HCT116 (cell line): ENCODE results near the gene PGBD5. TPM values are rescaled to one million over a fixed set of nuclear protein-coding genes. Genes with fewer than 3 reads are reported as not detected.

Source experiments
- ATAC-seq: fragments of 200-7000 bp; cut with Tn5 transposase; 2 replicates; pipeline ENCODE4 v1.9.1; 2020; ENCODE audit warnings: mild to moderate bottlenecking, moderate library complexity
- BruUV-seq: library from RNA; stranded (reverse); fragments of 400-500 nt; replicated peaks from 2 replicates; lab custom pipeline; 2021; lab: Mats Ljungman, UMichigan
- CTCF ChIA-PET: fragments of 300-600 bp; sonication (Branson Sonifier 250); formaldehyde crosslinking; loops from one replicate; lab custom pipeline; 2021; ENCODE audit warnings: antibody characterized with exemption; lab: Charles Lee
- POLR2A ChIA-PET: fragments of 300-600, 350-600 bp; sonication (Branson Sonifier 250); formaldehyde crosslinking; loops from one replicate; lab custom pipeline; 2021; ENCODE audit warnings: antibody characterized with exemption; lab: Charles Lee
- RAD21 ChIA-PET, 2 experiments: fragments of 300-600 bp; sonication (Branson Sonifier 250); formaldehyde crosslinking; loops; one replicate each; lab custom pipeline; 2023; ENCODE audit warnings: low total read pairs in 2 of 2; ENCODE audit not compliant: uncharacterized antibody in 2 of 2, unreplicated experiment in 2 of 2, low non-redundant PET in 1 of 2; lab: Charles Lee
- DNase-seq: peaks from one replicate; pipeline ENCODE4 v3.0.0-alpha.2; 2010; ENCODE audit warnings: low read depth, low spot score
- H2AFZ ChIP-seq: fragments of 200-600 bp; shearing (Covaris generic), sonication (generic); 2 replicates; pipeline ENCODE4 v1.6.1; 2017; ENCODE audit warnings: low read depth, mixed run types, mixed read lengths, antibody characterized with exemption, low read length; ENCODE audit not compliant: poor library complexity, severe bottlenecking
- H3K27ac ChIP-seq: 2 replicates; pipeline ENCODE4 v1.5.1; 2012; ENCODE audit warnings: low read depth, low read length
- H3K27me3 ChIP-seq: fragments of 200-600 bp; sonication (generic); 2 replicates; pipeline ENCODE4 v1.6.1; 2016; ENCODE audit warnings: mixed run types, low read length, mixed read lengths; ENCODE audit not compliant: insufficient read depth
- H3K36me3 ChIP-seq, 2 experiments: fragments of 200-500 bp in 1 of 2; fragments of 200-600 bp in 1 of 2; sonication (Bioruptor generic) in 1 of 2; sonication (generic) in 1 of 2; 2 replicates each; pipeline versions ENCODE4 v1.5.1 to v1.6.1; 2014 to 2016; ENCODE audit warnings: low read length in 2 of 2, inconsistent platforms in 1 of 2, mixed read lengths in 1 of 2, mixed run types in 1 of 2; ENCODE audit not compliant: insufficient read depth in 2 of 2, control insufficient read depth in 1 of 2
- H3K4me1 ChIP-seq, 2 experiments: fragments of 200-600 bp in 1 of 2; sonication (generic) in 1 of 2; 2 replicates each; pipeline versions ENCODE4 v1.5.1 to v1.6.1; 2012 to 2017; ENCODE audit warnings: low read length in 2 of 2, inconsistent platforms in 1 of 2, mild to moderate bottlenecking in 1 of 2, mixed read lengths in 1 of 2, mixed run types in 1 of 2, moderate library complexity in 1 of 2; ENCODE audit not compliant: insufficient read depth in 2 of 2, control insufficient read depth in 1 of 2
- H3K4me2 ChIP-seq: fragments of 200-600 bp; sonication (generic); 2 replicates; pipeline ENCODE4 v1.6.1; 2017; ENCODE audit warnings: mixed run types, low read length, mixed read lengths
- H3K4me3 ChIP-seq, 2 experiments: fragments of 200-600 bp in 1 of 2; sonication (generic) in 1 of 2; replicated peaks in 1 of 2; 2 replicates each; pipeline ENCODE4 v1.5.1; 2011 to 2016; ENCODE audit warnings: low read length in 2 of 2, control low read depth in 1 of 2, low read depth in 1 of 2, mild to moderate bottlenecking in 1 of 2, mixed read lengths in 1 of 2, mixed run types in 1 of 2
- H3K79me2 ChIP-seq: fragments of 200-600 bp; sonication (generic); 2 replicates; pipeline ENCODE4 v1.6.1; 2017; ENCODE audit warnings: mild to moderate bottlenecking, mixed run types, low read length, moderate library complexity, mixed read lengths; ENCODE audit not compliant: insufficient read depth
- H3K9ac ChIP-seq: fragments of 200-600 bp; sonication (generic); 2 replicates; pipeline ENCODE4 v1.6.1; 2016; ENCODE audit warnings: low read length, mixed read lengths
- H3K9me2 ChIP-seq: fragments of 200-600 bp; sonication (generic), shearing (Covaris generic); 2 replicates; pipeline ENCODE4 v1.6.1; 2017; ENCODE audit warnings: mixed run types, mild to moderate bottlenecking, moderate library complexity; ENCODE audit not compliant: insufficient read depth
- H3K9me3 ChIP-seq, 2 experiments: fragments of 200-500 bp in 1 of 2; fragments of 200-600 bp in 1 of 2; sonication (Bioruptor generic) in 1 of 2; sonication (generic) in 1 of 2; 2 replicates each; pipeline ENCODE4 v1.6.1; 2014 to 2017; ENCODE audit warnings: low read length in 2 of 2, mixed read lengths in 2 of 2, inconsistent platforms in 1 of 2, low read depth in 1 of 2, mild to moderate bottlenecking in 1 of 2, mixed run types in 1 of 2, moderate library complexity in 1 of 2; ENCODE audit not compliant: control insufficient read depth in 1 of 2, insufficient read depth in 1 of 2
- H4K20me1 ChIP-seq: fragments of 200-600 bp; sonication (generic), shearing (Covaris generic); 2 replicates; pipeline ENCODE4 v1.6.1; 2017; ENCODE audit warnings: mixed run types, mild to moderate bottlenecking, moderate library complexity; ENCODE audit not compliant: insufficient read depth
- ATF3 ChIP-seq: IDR thresholded peaks from 2 replicates; pipeline ENCODE4 v1.6.1; 2012
- CBX3 ChIP-seq: IDR thresholded peaks from 2 replicates; pipeline ENCODE4 v1.6.1; 2012; ENCODE audit warnings: low read depth
- CEBPB ChIP-seq: IDR thresholded peaks from 2 replicates; pipeline ENCODE4 v1.6.1; 2012; ENCODE audit warnings: low read depth
- ELF1 ChIP-seq: IDR thresholded peaks from 2 replicates; pipeline ENCODE4 v1.6.1; 2012; ENCODE audit warnings: low read depth, borderline replicate concordance
- EZH2phosphoT487 ChIP-seq: fragments of 200-600 bp; IDR thresholded peaks from 2 replicates; pipeline ENCODE4 v1.6.1; 2018; ENCODE audit warnings: antibody characterized with exemption, borderline replicate concordance
- FOSL1 ChIP-seq: IDR thresholded peaks from 2 replicates; pipeline ENCODE4 v1.6.1; 2012; ENCODE audit warnings: low read depth
- JUND ChIP-seq: IDR thresholded peaks from 2 replicates; pipeline ENCODE4 v1.6.1; 2012
- MAX ChIP-seq: IDR thresholded peaks from 2 replicates; pipeline ENCODE4 v1.6.1; 2012
- POLR2A ChIP-seq: IDR thresholded peaks from 2 replicates; pipeline ENCODE4 v1.7.0; 2011; ENCODE audit warnings: borderline replicate concordance; ENCODE audit not compliant: insufficient read depth, insufficient read length; ENCODE audit errors: extremely low read depth
- POLR2AphosphoS5 ChIP-seq: IDR thresholded peaks from 2 replicates; pipeline ENCODE4 v1.6.1; 2011; ENCODE audit warnings: mild to moderate bottlenecking, low read depth, low read length, moderate library complexity
- RAD21 ChIP-seq: IDR thresholded peaks from 2 replicates; pipeline ENCODE4 v1.6.1; 2012; ENCODE audit warnings: low read depth, mild to moderate bottlenecking
- REST ChIP-seq: IDR thresholded peaks from 2 replicates; pipeline ENCODE4 v1.6.1; 2012; ENCODE audit warnings: low read depth
- SIN3A ChIP-seq: IDR thresholded peaks from 2 replicates; pipeline ENCODE4 v1.6.1; 2012; ENCODE audit warnings: low read depth
- SP1 ChIP-seq: IDR thresholded peaks from 2 replicates; pipeline ENCODE4 v1.6.1; 2012; ENCODE audit warnings: low read depth
- SRF ChIP-seq: IDR thresholded peaks from 2 replicates; pipeline ENCODE4 v1.6.1; 2012; ENCODE audit warnings: low read depth
- TCF7L2 ChIP-seq: IDR thresholded peaks from 2 replicates; pipeline ENCODE4 v1.7.0; 2011; ENCODE audit warnings: borderline replicate concordance, inconsistent platforms; ENCODE audit not compliant: insufficient read depth, insufficient read length; ENCODE audit errors: extremely low read depth
- ZNF274 ChIP-seq: fragments of 200-500 bp; sonication (Bioruptor generic); IDR thresholded peaks from 2 replicates; pipeline ENCODE4 v1.6.1; 2014; ENCODE audit warnings: mild to moderate bottlenecking, low read depth, low read length, inconsistent platforms
- intact Hi-C: fragments of 100-400 bp; cut with micrococcal nuclease; formaldehyde crosslinking; loops from 2 replicates; pipeline ENCODE4 v1.10.0; 2022
- total RNA-seq: library from RNA; stranded (reverse); gene quantifications from one replicate; pipeline ENCODE4 v1.2.1, GENCODE V29; 2021; ENCODE audit not compliant: unreplicated experiment
- TF ChIP-seq, protein P1 (sequence below), 3 experiments: fragments of 200-600 bp in 1 of 3; sonication (generic) in 1 of 3; IDR thresholded peaks in 2 of 3; conservative IDR thresholded peaks in 1 of 3; 2 replicates each; pipeline ENCODE4 v1.5.1; 2012 to 2017; ENCODE audit warnings: low read depth in 2 of 3, low read length in 2 of 3, antibody characterized with exemption in 1 of 3, borderline replicate concordance in 1 of 3, control low read depth in 1 of 3, mild to moderate bottlenecking in 1 of 3, mixed read lengths in 1 of 3, mixed run types in 1 of 3, moderate library complexity in 1 of 3; ENCODE audit not compliant: insufficient read depth in 1 of 3

The PGBD5 gene
- total RNA-seq, 1 experiment from 2014 or later, result 0.27 TPM

DNA sequence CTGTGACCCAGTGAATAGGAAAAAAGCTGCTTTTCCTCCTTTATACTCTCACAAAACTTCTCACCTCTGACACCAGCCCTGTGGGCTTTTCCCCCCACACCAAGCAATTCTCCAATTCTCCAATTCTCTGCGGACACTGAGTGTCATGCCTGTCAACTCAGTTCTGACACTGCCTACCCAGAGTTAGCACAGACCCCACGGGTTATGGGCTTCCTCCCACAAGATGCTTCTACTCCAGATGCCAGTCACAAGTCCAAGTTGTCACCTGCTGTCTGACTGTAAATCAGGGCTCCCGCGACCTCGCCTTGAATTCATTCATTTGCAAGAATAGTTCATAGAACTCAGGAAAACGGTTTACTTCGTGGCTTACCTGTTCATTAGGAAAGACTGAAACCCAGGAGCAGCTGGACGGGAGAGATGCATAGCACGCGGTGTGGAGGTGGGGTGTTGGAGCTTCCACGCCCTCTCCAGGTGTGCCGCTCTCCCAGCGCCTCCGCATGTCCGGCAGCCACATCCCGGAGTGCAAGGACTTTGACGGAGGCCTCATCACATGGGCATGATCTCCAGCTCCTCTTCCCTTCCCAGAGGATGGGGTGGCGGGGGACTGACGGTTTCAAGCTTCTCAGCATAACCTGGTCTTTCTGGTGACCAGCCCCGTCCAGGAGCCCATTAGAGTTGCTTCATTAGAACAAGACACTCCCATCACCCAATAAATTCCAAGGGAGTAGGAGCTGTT lies 154.7 kb downstream of the PGBD5 start (continued):
- TF ChIP-seq, protein P1, sequence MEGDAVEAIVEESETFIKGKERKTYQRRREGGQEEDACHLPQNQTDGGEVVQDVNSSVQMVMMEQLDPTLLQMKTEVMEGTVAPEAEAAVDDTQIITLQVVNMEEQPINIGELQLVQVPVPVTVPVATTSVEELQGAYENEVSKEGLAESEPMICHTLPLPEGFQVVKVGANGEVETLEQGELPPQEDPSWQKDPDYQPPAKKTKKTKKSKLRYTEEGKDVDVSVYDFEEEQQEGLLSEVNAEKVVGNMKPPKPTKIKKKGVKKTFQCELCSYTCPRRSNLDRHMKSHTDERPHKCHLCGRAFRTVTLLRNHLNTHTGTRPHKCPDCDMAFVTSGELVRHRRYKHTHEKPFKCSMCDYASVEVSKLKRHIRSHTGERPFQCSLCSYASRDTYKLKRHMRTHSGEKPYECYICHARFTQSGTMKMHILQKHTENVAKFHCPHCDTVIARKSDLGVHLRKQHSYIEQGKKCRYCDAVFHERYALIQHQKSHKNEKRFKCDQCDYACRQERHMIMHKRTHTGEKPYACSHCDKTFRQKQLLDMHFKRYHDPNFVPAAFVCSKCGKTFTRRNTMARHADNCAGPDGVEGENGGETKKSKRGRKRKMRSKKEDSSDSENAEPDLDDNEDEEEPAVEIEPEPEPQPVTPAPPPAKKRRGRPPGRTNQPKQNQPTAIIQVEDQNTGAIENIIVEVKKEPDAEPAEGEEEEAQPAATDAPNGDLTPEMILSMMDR (IDR thresholded peaks at IDR 0.05 in 2 of 3, conservative IDR thresholded peaks at IDR 0.05 in 1 of 3; ENCODE audit: borderline replicate concordance in 1 of 3, insufficient read depth in 1 of 3, low read depth in 2 of 3, low read length in 2 of 3), result no peak
- TF ChIP-seq, all 23 proteins: peak for 0

DNA sequence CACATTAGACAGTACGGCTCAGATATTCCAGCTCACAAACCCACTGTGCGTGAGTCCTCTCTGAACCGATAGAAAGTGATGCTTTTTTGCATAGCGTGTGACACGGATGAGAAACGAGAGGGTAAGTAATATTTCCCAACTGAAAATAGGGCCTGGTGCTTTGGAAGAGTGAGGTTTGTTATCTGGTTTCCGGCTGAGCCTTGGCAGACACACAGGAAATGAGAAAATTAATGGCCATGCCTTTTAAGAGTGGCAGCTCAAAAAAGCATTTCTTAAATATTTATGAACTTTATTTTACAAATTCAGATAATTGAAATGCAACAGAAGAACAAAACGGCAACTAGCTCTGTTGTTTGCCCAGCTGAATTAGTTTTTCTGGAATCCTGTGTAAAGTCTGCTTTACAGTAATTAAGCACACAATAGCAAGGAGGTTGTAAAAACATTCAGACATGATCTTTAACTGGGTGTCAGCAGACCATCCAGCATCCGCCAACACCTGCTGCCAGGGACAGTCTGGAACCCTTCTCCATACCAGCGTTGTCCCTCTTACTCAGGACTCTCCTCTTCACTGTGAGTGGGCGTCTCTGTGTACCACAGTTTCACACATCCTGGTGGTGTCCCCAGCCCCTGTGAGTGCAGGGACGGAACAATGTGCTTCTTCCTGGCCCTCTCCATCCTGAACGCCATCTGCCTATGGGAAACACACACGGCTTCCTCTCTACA lies 155.4 kb downstream of the PGBD5 start:
- Histone ChIP-seq H3K9ac (no peak overlapping the region), H3K79me2 (no peaks in the 10 kb centered on the region), H3K4me3 (no peak overlapping the region), H3K4me2 (no peak overlapping the region), H3K36me3 (peaks cover 0 to 7% of the 10 kb centered on the region in 2 experiments; a peak in 2 of 4 replicates), H3K27ac (no peak overlapping the region), H3K9me2 (no peaks in the 10 kb centered on the region), H3K4me1 (peaks cover 0 to 7% of the 10 kb centered on the region in 2 experiments; a peak in 2 of 4 replicates), H4K20me1 (no peaks in the 10 kb centered on the region), H3K27me3 (no peaks in the 10 kb centered on the region), H3K9me3 (no peaks in the 10 kb centered on the region), H2AFZ (no peak overlapping the region)
- ChIA-PET RAD21 (no interaction called here), CTCF (no interaction called here), POLR2A (no interaction called here)
- ATAC-seq (no peak), DNase-seq (no peak)
- BruUV-seq, result no TSS peak
- intact Hi-C loops, result no loop called here
- no peak for TF ChIP-seq RAD21
- TF ChIP-seq MAX, result no peak
- no peak for TF ChIP-seq SP1
- TF ChIP-seq POLR2A, result no peak
- TF ChIP-seq JUND, result no peak
- TF ChIP-seq SRF, result no peak
- no peak for TF ChIP-seq REST
- TF ChIP-seq POLR2AphosphoS5, result no peak
- no peak for TF ChIP-seq ELF1
- no peak for TF ChIP-seq ATF3
- no peak for TF ChIP-seq CBX3
- TF ChIP-seq FOSL1, result no peak
- TF ChIP-seq TCF7L2, result no peak
- no peak for TF ChIP-seq EZH2phosphoT487
- TF ChIP-seq CEBPB, result no peak
- TF ChIP-seq SIN3A, result no peak
- TF ChIP-seq ZNF274, result no peak
